Astrocyte (in vitro differentiated cells and primary cell): ENCODE results near the gene GH1.
"Not testable (repeated sequence)": the region's sequence is repeated elsewhere in the genome, so short reads cannot be mapped to it uniquely, and the experiment has no call there.

ENCODE experiments used
- EZH2 ChIP-seq: IDR thresholded peaks from 2 replicates; pipeline ENCODE4 v1.6.1; 2012; ENCODE audit warnings: mild to moderate bottlenecking, low read length, inconsistent platforms; ENCODE audit not compliant: insufficient read depth
- TF ChIP-seq, protein P1 (sequence below): IDR thresholded peaks from 2 replicates; pipeline ENCODE4 v1.5.1; 2011; ENCODE audit warnings: low read depth, mild to moderate bottlenecking, inconsistent platforms, low read length, moderate library complexity; ENCODE audit not compliant: insufficient read depth

DNA sequence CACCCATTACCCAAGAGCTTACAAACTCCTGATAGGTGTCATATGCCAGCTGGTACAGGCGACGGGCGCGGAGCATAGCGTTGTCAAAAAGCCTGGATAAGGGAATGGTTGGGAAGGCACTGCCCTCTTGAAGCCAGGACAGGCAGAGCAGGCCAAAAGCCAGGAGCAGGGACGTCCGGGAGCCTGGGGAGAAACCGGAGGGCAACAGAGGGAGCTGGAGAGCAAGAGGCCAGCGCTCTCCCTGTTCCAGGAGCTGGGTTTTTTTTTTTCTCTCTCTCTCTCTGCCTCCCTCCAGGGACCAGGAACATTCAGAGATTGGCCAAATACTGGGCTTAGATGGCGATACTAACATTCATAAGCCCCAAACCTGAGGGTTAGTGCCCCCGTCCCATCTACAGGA lies 37.3 kb downstream of the GH1 start:
- TF ChIP-seq, protein P1, sequence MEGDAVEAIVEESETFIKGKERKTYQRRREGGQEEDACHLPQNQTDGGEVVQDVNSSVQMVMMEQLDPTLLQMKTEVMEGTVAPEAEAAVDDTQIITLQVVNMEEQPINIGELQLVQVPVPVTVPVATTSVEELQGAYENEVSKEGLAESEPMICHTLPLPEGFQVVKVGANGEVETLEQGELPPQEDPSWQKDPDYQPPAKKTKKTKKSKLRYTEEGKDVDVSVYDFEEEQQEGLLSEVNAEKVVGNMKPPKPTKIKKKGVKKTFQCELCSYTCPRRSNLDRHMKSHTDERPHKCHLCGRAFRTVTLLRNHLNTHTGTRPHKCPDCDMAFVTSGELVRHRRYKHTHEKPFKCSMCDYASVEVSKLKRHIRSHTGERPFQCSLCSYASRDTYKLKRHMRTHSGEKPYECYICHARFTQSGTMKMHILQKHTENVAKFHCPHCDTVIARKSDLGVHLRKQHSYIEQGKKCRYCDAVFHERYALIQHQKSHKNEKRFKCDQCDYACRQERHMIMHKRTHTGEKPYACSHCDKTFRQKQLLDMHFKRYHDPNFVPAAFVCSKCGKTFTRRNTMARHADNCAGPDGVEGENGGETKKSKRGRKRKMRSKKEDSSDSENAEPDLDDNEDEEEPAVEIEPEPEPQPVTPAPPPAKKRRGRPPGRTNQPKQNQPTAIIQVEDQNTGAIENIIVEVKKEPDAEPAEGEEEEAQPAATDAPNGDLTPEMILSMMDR: not testable (repeated sequence)
- not testable (repeated sequence) for TF ChIP-seq EZH2
